ENCODE measurements around the gene GRHL1.
"Not testable (repeated sequence)": the region's sequence is repeated elsewhere in the genome, so short reads cannot be mapped to it uniquely, and the experiment has no call there.

The GRHL1 gene

DNA sequence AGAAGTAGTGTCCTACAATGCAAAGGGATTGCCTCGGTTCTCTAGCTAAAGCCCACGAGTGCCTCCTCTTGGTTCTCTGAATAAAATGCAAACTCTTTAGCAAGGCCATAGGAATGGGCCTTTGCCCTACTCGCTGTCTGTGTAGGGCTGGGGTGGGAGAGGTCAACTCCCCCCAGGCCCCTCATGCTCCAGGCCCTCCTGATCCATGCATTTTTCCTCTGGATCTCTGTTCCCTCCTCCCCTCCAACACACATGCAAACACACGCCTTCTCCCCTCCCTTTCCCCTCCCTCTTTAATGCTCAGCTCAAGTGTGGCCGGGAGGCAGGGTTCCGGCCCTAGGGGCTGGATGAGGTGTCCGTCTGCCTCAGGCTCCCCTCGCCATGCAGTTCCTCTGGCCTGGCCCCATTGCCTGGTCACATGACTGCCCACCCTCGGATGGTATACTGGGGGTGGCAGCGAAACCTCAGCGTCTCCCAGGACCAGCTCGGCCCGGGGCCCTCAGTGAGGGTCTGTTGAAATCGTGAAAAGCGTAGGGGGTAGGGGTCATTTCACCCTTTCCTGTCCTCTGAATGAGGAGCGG is 77.0 kb downstream of the GRHL1 start:
- no peak for DNase-seq

DNA sequence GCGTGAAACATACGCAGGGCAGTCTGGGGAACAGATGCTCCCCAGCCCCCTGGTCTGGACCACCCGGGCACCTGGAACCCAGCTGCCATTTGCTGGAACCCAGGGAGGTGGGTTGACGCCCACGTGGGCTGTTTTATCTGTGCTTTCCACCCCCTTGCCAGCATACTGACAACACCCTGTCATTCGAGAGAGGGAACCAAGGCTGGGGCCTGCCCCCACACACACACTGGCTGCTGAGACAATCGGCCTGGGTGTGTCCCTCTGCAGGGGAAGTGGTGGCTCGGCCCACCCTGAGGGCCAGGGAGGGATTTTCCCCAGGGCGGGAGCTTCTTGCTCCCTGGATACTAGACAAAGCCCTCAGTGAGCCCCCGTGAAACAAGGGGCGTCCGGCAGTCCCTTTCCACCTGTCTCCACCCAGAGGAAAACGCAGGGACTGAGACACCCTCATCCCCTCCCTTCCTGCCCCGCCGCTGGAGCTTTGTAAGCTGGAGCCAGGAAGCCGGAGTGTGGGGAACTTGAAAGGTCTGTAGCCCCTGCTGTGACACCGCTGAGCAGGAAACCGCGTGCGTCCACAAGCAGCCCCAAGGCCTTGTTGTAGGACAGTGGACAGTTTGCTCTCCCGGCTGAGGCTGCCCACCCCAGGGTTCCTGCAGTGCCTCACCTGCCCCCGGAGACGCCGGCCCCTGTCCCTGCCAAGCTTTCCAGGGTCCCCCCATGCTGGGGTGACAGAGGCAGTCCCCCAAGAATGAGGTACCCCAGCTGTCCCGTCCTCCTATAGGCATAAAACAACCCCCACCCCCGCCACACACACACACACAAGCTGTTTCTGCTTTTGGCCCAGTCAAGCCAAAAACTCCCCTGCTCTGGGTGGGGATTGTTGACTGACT is 77.7 kb downstream of the GRHL1 start:
- DNase-seq = peak; percentile 59 to 65

DNA sequence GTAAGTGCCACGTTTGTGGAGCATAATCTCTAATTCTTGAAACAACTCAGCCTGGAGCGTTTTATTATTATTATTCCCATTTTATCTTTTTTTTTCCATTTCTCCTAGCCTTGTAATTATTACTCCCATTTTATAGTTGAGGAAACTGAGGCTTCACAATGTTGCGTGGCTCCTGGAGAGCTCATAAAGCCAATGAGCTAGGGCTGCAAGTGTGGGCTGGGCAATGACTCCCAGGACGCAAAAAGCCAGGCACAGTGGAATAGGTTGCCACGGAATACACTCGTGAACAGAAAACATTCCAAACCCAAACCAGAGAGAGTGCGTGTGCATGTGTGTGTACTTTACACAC is 78.4 kb downstream of the GRHL1 start:
- DNase-seq = no peak

DNA sequence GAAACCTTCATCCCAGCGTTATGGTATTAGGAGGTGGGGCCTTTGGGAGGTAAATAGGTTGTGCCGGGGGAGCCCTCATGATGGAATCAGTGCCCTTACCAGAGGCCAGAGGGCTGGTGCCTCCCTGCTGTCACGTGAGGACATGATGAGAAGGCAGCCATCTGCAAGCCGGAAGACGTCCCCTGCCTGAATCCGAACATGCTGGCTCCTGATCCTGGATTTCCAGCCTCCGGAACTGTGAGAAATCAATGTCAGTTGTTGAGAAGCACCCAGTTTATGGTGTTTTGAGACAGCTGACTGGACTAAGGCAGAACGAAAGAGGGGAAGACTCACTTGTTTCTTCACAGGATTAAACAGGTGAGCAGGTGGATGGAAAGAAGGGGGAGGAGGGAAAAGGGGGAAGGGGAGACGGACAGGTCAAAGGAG is 78.8 kb downstream of the GRHL1 start:
- DNase-seq = no peak

DNA sequence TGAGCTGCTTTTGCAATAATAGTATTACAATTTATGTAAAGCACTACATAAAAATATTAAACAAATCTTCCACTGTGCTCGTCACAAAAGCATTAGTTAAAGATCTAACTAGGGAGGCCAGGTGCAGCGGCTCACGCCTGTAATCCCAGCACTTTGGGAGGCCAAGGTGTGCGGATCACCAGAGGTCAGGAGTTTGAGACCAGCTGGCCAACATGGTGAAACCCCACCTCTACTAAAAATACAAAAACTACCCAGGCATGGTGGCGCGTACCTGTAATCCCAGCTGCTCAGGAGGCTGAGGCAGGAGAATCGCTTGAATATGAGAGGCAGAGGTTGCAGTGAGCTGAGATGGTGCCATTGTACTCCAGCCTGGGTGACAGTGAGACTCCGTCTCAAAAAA is 79.3 kb downstream of the GRHL1 start:
- DNase-seq = not testable (repeated sequence)

DNA sequence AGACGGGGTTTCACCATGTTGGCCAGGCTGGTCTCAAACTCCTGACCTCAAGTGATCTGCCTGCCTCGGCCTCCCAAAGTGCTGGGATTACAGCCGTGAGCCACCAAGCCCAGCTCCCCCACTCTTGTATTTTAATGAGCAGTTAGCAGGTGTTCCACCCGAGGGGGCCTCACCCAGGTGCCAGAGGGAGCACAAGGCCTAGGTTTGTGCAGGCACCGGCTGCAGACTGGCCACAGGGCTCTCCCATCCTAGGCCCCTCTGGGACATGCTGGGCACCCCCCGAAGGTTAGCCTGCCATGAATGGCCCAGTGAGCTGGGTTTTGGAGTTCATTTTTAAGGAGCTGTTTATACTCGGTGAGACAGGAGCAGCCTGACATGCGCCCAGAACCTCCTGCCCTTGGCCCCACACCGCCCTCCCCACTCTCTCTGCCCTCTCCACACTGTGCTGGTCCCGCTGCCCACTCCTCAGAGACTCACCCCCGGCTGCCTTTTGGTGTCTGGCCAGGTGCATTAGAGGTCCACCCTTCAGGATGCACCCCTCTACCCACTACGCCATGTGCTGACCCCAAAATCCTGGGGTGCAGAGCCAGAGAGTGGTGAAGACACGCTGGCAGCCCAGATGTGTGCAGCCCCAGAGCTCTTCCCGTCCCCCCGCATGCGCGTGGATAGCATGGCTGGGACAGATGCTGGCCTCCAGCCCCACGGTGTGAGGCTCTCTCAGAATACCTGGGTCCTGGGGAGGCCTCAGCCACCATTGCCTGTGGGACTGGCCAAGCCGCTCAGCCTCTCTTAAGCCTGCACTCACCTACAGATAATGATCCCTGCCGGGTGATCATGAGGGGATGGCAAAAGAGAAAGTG is 80.6 kb downstream of the GRHL1 start:
- DNase-seq = no peak

DNA sequence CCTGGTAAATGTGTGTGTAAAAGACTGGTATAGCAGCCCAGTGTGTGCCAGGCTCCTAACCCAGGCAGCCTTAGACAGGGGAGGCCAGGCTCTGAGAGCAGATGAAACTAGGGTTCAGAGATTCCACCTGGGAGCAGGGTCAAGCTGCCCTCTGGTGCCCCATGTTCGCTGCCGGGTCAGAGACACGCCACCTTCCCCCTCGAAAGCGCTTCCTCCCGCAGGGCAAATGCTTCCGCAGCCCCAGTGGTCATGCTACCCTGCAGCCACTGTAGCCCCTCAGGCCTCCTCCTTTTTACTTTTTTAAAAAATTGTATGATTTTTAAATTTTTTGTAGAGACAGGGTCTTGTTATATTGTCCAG is 81.2 kb downstream of the GRHL1 start:
- DNase-seq = no peak

DNA sequence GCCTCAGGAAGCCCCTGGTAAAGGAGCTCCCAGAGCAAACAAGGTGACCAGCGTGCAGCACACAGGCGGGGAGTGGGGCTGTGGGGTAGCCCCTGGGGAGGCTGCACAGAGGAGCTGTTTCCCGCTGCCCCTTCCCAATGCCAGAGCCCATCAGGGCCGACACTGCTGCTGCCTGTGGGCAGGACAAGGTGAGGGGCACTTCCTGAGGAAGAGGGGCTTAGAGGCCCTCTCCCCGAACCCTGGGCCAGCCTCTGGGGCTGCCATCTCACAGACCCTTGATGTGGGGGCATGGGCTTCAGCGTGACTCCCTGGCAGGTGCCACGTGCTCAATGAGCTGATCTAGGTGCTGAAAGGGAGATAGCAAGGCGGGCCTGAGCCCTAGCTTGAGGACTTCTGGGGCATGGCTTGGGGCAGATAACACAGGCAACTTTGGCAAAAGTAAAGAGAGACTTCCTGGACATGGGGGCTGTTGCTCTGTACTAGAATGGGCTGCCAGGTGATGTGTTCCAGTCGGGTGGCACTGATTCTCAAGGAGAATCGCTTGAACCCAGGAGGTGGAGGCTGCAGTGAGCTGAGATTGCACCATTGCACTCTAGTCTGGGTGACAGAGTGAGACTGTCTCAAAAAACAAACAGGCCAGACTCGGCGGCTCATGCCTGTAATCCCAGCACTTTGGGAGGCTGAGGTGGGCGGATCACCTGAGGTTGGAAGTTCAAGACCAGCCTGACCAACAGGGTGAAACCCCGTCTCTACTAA is 81.9 kb downstream of the GRHL1 start:
- DNase-seq = no peak

DNA sequence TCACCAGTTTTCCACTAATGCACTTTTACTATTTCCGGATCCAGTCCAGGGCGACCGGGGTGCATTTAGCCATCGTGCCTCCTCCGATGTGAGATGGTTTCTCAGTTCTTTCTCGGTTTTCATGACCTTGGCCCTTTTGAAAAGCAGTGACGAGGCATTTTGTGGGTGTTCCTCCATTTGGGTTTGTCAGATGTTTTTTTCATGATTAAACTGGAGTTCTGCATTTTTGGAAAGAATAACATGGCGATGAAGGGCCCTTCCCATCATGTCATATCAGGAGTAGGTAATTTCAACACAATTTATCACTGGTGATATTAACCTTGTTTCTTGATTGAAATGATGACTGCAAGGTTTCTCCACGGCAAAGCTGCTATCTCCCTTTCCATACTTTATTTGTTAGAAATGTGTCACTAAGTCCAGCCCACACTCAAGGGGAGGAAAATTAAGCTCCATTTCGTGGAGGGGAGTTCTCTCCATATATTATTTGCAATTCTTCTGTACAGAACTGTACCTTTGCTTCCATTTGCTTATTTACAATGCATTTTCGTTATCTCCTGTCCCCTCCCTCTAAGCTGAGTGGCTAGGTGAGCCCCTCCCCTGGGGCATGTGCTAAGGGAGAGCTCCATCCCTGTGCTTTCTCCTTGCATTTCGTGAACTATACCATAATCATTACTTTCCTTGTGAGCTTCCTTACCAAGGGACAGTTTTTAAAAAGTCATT is 83.0 kb downstream of the GRHL1 start:
- no peak for DNase-seq

DNA sequence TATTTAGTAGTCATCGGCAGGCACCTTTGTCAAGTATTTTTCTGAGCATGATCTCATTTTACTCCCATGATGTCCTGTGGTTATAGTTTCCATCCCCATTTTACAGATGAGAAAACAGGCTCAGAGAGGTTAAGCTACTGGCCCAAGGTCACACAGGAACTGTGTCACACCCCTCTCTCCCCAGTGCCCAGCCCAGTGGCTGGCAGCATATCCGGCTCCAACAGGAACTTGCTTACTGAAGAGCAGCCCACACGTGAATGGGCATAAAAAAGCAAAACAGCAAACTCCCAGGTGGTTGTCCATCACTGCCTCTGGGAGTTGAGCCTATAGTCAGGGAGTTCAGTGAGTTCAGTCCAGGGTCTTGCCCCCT is 83.5 kb downstream of the GRHL1 start:
- no peak for DNase-seq

DNA sequence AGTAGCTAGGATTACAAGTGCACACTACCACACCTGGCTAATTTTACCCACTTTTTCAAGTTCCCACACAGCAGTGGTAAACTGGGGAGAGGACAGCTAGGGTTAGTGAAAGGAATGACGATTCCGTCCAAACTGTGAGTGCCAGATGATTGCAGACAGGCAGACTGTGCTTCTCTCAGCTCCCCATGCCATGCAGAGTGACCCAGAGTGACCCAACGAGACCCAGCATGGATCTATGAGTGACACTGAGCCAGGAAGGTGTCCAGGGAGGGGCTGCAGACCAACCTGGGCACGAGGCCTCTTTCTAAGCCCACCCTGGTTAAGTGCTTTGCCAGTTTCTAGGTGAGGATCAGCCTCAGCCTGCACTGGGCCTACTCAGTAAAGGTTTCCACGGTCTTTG is 84.1 kb downstream of the GRHL1 start:
- DNase-seq = no peak

DNA sequence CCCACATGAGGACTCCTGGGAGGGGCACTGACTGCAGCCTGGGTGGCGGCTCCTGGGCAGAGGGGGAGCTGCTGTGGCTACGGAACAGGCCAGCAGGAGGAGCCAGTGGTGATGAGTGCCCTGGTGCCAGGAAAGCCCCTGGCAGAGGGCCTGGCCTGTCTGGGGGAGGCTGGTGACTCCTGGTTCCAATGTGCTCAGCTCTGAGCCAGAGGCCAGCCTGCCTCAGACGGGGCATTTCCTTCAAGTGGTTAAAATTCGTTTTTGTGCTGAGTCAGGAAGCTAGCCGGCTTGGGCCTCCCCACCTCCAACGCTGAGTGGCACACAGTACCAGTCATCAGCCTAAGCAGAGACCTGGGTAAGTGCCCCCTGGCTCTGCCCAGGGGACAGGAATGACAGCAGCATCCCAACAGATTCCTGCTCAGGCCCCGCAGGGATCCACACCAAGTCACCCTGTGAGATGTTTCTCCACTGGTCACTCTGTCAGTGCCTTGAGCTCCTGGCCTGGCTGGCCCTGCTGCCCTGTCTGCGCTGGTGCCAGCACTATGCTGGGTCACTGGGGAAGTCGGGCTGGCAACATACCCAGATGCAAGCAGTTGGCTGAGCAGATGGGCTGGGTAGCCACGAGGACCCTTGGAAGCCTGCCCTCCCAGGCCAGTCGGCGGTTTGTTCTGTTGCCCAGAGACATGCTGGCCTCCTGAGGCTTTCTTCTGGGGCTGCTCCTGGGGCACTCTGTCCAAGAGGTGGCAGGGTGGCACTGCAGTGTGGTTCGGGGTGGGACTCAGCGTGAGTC is 84.8 kb downstream of the GRHL1 start:
- peak; percentile 49 to 66 for DNase-seq

DNA sequence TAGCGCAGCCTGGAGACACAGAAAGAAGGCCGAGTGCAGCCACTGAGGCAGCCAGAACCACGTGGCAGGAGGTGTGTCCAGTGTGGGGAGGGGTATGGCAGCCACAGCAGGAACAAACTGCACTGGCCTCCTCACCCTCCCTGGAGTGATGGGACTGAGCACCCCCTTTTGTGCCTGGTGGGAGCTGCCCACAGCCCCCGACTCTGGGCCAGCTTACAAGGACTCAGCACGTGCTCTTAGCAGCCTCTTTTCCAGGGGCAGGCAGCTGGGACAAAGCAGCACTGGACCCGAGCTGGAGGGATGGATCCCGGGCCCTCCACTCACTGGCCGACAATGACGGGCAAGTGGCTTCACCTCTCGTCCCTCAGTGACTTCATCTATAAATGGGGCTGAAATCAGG is 86.6 kb downstream of the GRHL1 start:
- no peak for DNase-seq

DNA sequence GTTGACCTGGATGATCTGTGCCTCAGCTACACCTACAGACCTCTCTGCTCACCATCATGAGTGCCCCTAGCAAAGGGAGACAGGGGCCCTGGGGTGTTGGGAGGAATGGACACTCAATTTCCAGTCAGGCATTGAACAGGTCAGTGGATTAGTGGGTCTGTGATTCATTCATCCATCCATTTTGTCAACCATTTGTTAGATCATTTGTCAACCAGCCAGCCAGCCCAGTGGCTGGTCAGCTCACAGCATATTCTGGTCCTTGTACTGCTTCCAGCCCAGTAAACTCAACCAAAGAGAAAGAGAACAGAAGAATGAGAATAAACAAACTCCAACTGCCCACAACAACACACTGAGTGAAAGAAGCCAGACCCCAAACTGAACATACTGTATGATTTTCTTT is 87.2 kb downstream of the GRHL1 start:
- no peak for DNase-seq

DNA sequence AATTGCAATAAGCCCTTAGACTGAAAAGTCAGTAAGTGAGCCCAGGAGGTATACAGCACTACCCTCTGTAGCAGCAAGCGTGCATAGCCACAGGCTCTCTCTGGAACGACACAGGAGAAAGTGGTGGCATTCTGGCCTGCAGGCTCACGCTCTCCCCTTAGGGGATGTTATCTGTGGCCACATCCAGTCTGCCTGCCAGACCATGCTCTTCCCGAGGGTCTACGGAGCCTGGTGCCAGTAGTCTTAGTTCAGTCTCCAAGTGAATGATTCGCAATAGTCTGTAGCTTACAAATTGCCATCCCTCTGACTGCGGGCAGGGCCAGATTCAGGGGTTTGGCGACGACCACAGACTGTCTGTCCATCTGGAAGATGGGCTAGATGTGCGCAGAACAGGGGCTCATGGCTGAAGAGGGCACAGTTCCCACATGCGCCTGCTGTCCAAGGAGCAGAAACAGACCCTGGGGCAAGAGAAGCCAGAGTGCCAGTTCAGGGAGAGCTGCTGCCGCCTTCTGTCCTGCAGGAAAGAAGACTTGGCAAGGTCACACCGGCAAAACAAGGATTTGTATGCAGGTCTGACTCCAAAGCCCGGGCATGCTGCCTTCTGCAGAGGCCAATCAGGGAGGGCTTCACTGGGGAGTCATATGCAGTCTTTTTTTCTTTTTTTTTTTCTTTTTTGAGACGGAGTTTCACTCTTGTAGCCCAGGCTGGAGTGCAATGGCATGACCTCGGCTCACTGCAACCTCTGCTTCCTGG is 88.3 kb downstream of the GRHL1 start:
- DNase-seq = no peak

DNA sequence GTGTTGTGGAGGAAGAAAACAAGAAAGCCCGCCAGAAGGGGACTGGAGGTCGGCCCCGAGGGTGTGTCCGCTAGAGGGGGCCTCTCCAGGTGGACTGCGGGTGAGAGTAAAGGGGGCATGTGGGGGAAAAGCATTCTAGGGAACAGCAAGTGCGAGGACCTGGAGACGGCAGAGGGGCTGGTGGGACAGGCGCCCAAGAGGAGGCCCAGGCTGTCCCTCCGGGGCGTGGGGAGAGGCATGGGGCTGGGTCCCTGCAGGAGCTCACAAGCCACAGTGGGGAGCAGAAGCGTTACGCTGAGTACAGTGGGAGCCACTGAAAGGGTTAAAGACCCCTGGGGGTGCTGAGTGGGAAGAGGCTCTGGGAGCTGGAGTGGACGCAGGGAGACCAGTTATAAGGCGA is 90.2 kb downstream of the GRHL1 start:
- no peak for DNase-seq

DNA sequence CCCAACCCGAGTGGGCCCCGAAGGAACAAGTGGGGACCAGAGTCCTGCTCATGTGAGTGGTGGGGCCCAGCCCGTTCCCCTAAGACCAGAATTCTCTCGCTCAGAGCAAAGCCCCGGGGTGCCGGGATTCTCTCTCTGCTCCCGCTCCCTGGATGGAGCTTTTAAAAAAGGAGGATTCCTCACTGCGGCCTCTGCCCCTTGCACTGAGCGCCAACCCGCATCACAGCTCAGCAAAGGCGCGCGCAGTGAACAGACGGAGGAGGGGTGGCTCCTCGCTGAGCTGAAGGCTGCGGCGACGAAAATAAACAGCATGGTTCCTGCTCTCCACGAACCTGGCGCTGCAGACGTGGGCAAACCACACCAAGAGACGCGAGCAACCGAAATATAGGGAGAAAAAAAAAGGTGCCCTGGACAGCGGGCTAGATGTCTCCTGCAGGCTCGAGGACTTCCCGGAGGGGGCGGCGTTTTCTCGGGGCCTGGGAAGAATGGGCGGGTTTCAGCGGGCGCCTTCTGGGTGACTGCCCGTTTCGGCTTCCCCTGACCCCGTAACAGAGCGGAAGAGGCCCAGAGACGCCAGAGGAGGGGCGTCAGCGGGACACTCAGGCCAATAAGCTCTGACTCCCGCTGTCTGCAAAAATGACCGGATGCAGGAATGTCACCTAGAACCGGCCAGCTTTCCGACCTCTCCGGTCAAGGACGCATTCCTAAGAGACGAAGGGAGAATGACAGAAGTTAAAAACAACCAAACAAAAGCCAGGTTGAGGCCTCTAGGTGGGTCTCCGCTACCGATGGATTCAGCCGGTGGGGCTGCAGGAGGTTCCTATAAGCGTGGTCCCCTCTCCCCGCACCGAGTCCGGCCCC is 91.0 kb downstream of the GRHL1 start:
- DNase-seq = peak; percentile 41 to 47

DNA sequence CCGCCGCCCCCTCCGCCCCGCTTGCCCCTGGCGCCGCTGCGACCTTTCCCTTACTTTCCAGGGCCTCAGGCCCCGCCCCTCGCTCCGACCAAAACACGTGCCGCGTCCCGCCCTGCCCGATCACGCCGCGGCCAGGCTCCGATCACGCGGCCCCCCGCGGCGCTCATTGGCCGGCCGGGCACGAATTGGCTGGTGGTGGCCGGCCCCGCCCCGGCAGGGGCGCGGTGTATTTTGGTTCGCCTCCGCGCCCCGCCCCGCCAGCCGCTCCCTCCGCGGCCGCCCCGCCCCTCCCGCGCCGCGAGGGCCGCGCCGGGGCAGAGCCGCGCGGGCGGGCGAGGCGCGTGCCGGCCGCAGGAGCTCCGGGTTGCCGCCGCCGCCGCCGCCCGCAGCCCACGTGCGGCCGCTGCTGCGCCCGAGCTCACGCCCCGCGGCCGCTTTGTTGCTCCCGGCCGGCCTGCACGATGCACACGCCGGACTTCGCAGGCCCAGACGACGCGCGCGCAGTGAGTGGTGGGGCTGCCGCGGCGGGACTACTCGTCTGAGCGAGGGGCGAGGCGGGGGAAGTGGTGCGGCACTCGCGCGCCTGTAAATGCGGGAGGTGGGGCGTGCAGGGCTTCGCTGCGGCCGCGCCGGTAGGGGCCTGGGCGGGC is 91.9 kb downstream of the GRHL1 start, which contains the start of gene KLF11:
TSS of gene KLF11 (plus strand) at position 295 of the 650 bp plus-strand sequence. CDS start at position 462, 167 bp downstream.
- DNase-seq = peak; percentile 66 to 76

All from activated T-cell treated with anti-CD3 and anti-CD28 coated beads, Interleukin-2, amount 50 U/mL, for 48 hours (primary cell).